GM21381 (cell line): ENCODE data around the gene KCTD1.
A peak's percentile ranks its signal among the peaks of the same experiment; 100 is the strongest.

Experiments used
- ATAC-seq: cut with Tn5 transposase; IDR thresholded peaks from one replicate; pipeline ENCODE4 v1.9.1; 2021; ENCODE audit warnings: mild to moderate bottlenecking, moderate library complexity; ENCODE audit not compliant: unreplicated experiment

KCTD1 gene

GRCh38 chr18:26434887-26435286 lies 113.5 kb downstream of the KCTD1 start:
- ATAC-seq, result no peak

- ATAC-seq, result no peak
Measured at GRCh38 chr18:26432651-26433424, 115.5 kb downstream of the KCTD1 start.

GRCh38 chr18:26429535-26430226 lies 118.7 kb downstream of the KCTD1 start:
- no peak for ATAC-seq

- no peak for ATAC-seq
Measured at GRCh38 chr18:26425148-26425531, 123.2 kb downstream of the KCTD1 start.

GRCh38 chr18:26424428-26425147 lies 123.8 kb downstream of the KCTD1 start:
- ATAC-seq, result no peak

GRCh38 chr18:26422472-26423162 lies 125.7 kb downstream of the KCTD1 start:
- peak; percentile 82 for ATAC-seq

GRCh38 chr18:26421931-26422330 lies 126.4 kb downstream of the KCTD1 start:
- no peak for ATAC-seq

GRCh38 chr18:26421503-26421902 lies 126.8 kb downstream of the KCTD1 start:
- no peak for ATAC-seq

- no peak for ATAC-seq
Measured at GRCh38 chr18:26419746-26420145, 128.6 kb downstream of the KCTD1 start.

GRCh38 chr18:26418225-26418624 lies 130.1 kb downstream of the KCTD1 start:
- no peak for ATAC-seq

GRCh38 chr18:26417190-26417589 lies 131.2 kb downstream of the KCTD1 start:
- no peak for ATAC-seq

GRCh38 chr18:26416652-26417150 lies 131.7 kb downstream of the KCTD1 start:
- no peak for ATAC-seq

- ATAC-seq, result no peak
Measured at GRCh38 chr18:26415631-26416030, 132.7 kb downstream of the KCTD1 start.

- ATAC-seq, result no peak
Measured at GRCh38 chr18:26414901-26415440, 133.4 kb downstream of the KCTD1 start.

- ATAC-seq, result no peak
Measured at GRCh38 chr18:26409091-26409490, 139.3 kb downstream of the KCTD1 start.

GRCh38 chr18:26407736-26408601 lies 140.4 kb downstream of the KCTD1 start:
- ATAC-seq, result no peak

GRCh38 chr18:26406854-26407517 lies 141.4 kb downstream of the KCTD1 start:
- ATAC-seq, result no peak

- no peak for ATAC-seq
Measured at GRCh38 chr18:26406324-26406723, 142.0 kb downstream of the KCTD1 start.

GRCh38 chr18:26405190-26405801 lies 143.1 kb downstream of the KCTD1 start:
- ATAC-seq, result peak; percentile 78
